Stimulated activated CD4-positive, alpha-beta T cell treated with anti-CD3 and anti-CD28 coated beads, Interleukin-4, amount 100 ng/mL, for 24 hours (primary cell): ENCODE measurements around the gene FNDC1.

ENCODE experiments used
- DNase-seq: peaks from one replicate; pipeline ENCODE4 v3.0.0-alpha.2; 2020

FNDC1 gene

GRCh38 chr6:159311618-159312017, 142.4 kb downstream of the FNDC1 start:
- no peak for DNase-seq

- DNase-seq, result no peak
Observed at GRCh38 chr6:159312206-159312605, 143.0 kb downstream of the FNDC1 start.

- DNase-seq, result no peak
Observed at GRCh38 chr6:159313018-159313417, 143.8 kb downstream of the FNDC1 start.

GRCh38 chr6:159315562-159315961, 146.4 kb downstream of the FNDC1 start:
- DNase-seq, result no peak

- no peak for DNase-seq
Observed at GRCh38 chr6:159317430-159317829, 148.2 kb downstream of the FNDC1 start.

GRCh38 chr6:159321267-159321666, 152.1 kb downstream of the FNDC1 start:
- DNase-seq, result no peak
